ENCODE data around the gene GAS6.

The GAS6 gene

GRCh38 chr13:113792886-113793717, 70.8 kb downstream of the GAS6 start:
- no peak for ATAC-seq
- TF ChIP-seq BACH2 (CRISPR knock-in tag; IDR thresholded peaks at IDR 0.05; ENCODE audit: borderline replicate concordance) (no peak), RARB (CRISPR knock-in tag; IDR thresholded peaks at IDR 0.05) (no peak), ZNF70 (CRISPR knock-in tag; IDR thresholded peaks at IDR 0.05) (no peak), ZNF565 (CRISPR knock-in tag; conservative IDR thresholded peaks at IDR 0.05; ENCODE audit: low read depth) (no peak), CSDC2 (CRISPR knock-in tag; IDR thresholded peaks at IDR 0.05) (no peak)

- TF ChIP-seq ZNF70 (CRISPR knock-in tag; IDR thresholded peaks at IDR 0.05) (no peak), ZC3H10 (CRISPR knock-in tag; IDR thresholded peaks at IDR 0.05) (no peak), CREB5 (CRISPR knock-in tag; IDR thresholded peaks at IDR 0.05; ENCODE audit: low read depth) (no peak), TCF4 (CRISPR knock-in tag; IDR thresholded peaks at IDR 0.05; ENCODE audit: borderline replicate concordance) (no peak), SNAI2 (CRISPR knock-in tag; IDR thresholded peaks at IDR 0.05) (no peak), ARNTL (CRISPR knock-in tag; IDR thresholded peaks at IDR 0.05; ENCODE audit: borderline replicate concordance, low read depth) (no peak), ZFP3 (CRISPR knock-in tag; IDR thresholded peaks at IDR 0.05) (no peak), ISL1 (CRISPR knock-in tag; IDR thresholded peaks at IDR 0.05) (no peak), TOX (CRISPR knock-in tag; IDR thresholded peaks at IDR 0.05; ENCODE audit: borderline replicate concordance) (no peak), RARB (CRISPR knock-in tag; IDR thresholded peaks at IDR 0.05) (no peak)
- TF ChIP-seq, protein P1, sequence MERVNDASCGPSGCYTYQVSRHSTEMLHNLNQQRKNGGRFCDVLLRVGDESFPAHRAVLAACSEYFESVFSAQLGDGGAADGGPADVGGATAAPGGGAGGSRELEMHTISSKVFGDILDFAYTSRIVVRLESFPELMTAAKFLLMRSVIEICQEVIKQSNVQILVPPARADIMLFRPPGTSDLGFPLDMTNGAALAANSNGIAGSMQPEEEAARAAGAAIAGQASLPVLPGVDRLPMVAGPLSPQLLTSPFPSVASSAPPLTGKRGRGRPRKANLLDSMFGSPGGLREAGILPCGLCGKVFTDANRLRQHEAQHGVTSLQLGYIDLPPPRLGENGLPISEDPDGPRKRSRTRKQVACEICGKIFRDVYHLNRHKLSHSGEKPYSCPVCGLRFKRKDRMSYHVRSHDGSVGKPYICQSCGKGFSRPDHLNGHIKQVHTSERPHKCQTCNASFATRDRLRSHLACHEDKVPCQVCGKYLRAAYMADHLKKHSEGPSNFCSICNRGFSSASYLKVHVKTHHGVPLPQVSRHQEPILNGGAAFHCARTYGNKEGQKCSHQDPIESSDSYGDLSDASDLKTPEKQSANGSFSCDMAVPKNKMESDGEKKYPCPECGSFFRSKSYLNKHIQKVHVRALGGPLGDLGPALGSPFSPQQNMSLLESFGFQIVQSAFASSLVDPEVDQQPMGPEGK (CRISPR knock-in tag; IDR thresholded peaks at IDR 0.05; ENCODE audit: borderline replicate concordance), result no peak
- TF ChIP-seq, protein P2, sequence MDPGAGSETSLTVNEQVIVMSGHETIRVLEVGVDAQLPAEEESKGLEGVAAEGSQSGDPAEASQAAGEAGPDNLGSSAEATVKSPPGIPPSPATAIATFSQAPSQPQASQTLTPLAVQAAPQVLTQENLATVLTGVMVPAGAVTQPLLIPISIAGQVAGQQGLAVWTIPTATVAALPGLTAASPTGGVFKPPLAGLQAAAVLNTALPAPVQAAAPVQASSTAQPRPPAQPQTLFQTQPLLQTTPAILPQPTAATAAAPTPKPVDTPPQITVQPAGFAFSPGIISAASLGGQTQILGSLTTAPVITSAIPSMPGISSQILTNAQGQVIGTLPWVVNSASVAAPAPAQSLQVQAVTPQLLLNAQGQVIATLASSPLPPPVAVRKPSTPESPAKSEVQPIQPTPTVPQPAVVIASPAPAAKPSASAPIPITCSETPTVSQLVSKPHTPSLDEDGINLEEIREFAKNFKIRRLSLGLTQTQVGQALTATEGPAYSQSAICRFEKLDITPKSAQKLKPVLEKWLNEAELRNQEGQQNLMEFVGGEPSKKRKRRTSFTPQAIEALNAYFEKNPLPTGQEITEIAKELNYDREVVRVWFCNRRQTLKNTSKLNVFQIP (CRISPR knock-in tag; IDR thresholded peaks at IDR 0.05; ENCODE audit: borderline replicate concordance, low read depth), result no peak
- ATAC-seq, result no peak
Observed at GRCh38 chr13:113792236-113792770, 71.6 kb downstream of the GAS6 start.

- TF ChIP-seq ZFP30 (CRISPR knock-in tag; IDR thresholded peaks at IDR 0.05) (no peak), GLIS3 (CRISPR knock-in tag; IDR thresholded peaks at IDR 0.05) (no peak), TCF4 (CRISPR knock-in tag; IDR thresholded peaks at IDR 0.05; ENCODE audit: borderline replicate concordance) (no peak), ESRRG (CRISPR knock-in tag; IDR thresholded peaks at IDR 0.05) (no peak), TOX (CRISPR knock-in tag; IDR thresholded peaks at IDR 0.05; ENCODE audit: borderline replicate concordance) (no peak)
- TF ChIP-seq, protein P3, sequence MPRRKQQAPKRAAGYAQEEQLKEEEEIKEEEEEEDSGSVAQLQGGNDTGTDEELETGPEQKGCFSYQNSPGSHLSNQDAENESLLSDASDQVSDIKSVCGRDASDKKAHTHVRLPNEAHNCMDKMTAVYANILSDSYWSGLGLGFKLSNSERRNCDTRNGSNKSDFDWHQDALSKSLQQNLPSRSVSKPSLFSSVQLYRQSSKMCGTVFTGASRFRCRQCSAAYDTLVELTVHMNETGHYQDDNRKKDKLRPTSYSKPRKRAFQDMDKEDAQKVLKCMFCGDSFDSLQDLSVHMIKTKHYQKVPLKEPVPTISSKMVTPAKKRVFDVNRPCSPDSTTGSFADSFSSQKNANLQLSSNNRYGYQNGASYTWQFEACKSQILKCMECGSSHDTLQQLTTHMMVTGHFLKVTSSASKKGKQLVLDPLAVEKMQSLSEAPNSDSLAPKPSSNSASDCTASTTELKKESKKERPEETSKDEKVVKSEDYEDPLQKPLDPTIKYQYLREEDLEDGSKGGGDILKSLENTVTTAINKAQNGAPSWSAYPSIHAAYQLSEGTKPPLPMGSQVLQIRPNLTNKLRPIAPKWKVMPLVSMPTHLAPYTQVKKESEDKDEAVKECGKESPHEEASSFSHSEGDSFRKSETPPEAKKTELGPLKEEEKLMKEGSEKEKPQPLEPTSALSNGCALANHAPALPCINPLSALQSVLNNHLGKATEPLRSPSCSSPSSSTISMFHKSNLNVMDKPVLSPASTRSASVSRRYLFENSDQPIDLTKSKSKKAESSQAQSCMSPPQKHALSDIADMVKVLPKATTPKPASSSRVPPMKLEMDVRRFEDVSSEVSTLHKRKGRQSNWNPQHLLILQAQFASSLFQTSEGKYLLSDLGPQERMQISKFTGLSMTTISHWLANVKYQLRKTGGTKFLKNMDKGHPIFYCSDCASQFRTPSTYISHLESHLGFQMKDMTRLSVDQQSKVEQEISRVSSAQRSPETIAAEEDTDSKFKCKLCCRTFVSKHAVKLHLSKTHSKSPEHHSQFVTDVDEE (CRISPR knock-in tag; IDR thresholded peaks at IDR 0.05), result no peak
- TF ChIP-seq, protein P4, sequence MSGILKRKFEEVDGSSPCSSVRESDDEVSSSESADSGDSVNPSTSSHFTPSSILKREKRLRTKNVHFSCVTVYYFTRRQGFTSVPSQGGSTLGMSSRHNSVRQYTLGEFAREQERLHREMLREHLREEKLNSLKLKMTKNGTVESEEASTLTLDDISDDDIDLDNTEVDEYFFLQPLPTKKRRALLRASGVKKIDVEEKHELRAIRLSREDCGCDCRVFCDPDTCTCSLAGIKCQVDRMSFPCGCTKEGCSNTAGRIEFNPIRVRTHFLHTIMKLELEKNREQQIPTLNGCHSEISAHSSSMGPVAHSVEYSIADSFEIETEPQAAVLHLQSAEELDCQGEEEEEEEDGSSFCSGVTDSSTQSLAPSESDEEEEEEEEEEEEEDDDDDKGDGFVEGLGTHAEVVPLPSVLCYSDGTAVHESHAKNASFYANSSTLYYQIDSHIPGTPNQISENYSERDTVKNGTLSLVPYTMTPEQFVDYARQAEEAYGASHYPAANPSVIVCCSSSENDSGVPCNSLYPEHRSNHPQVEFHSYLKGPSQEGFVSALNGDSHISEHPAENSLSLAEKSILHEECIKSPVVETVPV (CRISPR knock-in tag; IDR thresholded peaks at IDR 0.05), result no peak
- TF ChIP-seq, protein P2 (CRISPR knock-in tag; IDR thresholded peaks at IDR 0.05; ENCODE audit: borderline replicate concordance, low read depth), result no peak
- ATAC-seq, result no peak
Observed at GRCh38 chr13:113791761-113792160, 72.1 kb downstream of the GAS6 start.

Data from SK-N-SH treated with all-trans-retinoic acid at 6 μM for 48 hours (cell line).